GM18951 (cell line): ENCODE measurements around the gene TBC1D20.

Source experiments
- POLR2A ChIP-seq: IDR thresholded peaks from 4 replicates; pipeline ENCODE4 v1.6.1; 2011; ENCODE audit warnings: mild to moderate bottlenecking; ENCODE audit not compliant: insufficient read length, insufficient read depth; ENCODE audit errors: extremely low read depth
- in situ Hi-C: fragments of 300-500 bp; cut with MboI; formaldehyde crosslinking; loops from one replicate; pipeline ENCODE4 v1.12.0; 2022; ENCODE audit warnings: low sequenced_read_pairs, mixed read lengths, inconsistent platforms; ENCODE audit not compliant: unreplicated experiment

The TBC1D20 gene

GRCh38 chr20:431012-431904, 31.1 kb downstream of the TBC1D20 start:
- no peak for TF ChIP-seq POLR2A
- in situ Hi-C loops = no loop called here

GRCh38 chr20:430091-430999, 32.0 kb downstream of the TBC1D20 start:
- no peak for TF ChIP-seq POLR2A
- in situ Hi-C loops = no loop called here

GRCh38 chr20:428658-429200, 33.6 kb downstream of the TBC1D20 start:
- TF ChIP-seq POLR2A = no peak
- in situ Hi-C loops = no loop called here

- TF ChIP-seq POLR2A = no peak
- in situ Hi-C loops = no loop called here
Observed at GRCh38 chr20:427849-428657, 34.3 kb downstream of the TBC1D20 start.

GRCh38 chr20:427401-427800, 34.9 kb downstream of the TBC1D20 start:
- no peak for TF ChIP-seq POLR2A
- in situ Hi-C loops = no loop called here

GRCh38 chr20:426566-426965, 35.8 kb downstream of the TBC1D20 start:
- no peak for TF ChIP-seq POLR2A
- in situ Hi-C loops = no loop called here

- no peak for TF ChIP-seq POLR2A
- in situ Hi-C loops = no loop called here
Observed at GRCh38 chr20:421685-422250, 40.6 kb downstream of the TBC1D20 start.

GRCh38 chr20:420721-421574, 41.4 kb downstream of the TBC1D20 start:
- no peak for TF ChIP-seq POLR2A
- in situ Hi-C loops = no loop called here

- in situ Hi-C loops = no loop called here
- TF ChIP-seq POLR2A = no peak
Observed at GRCh38 chr20:420166-420620, 42.1 kb downstream of the TBC1D20 start.

GRCh38 chr20:419556-420165, 42.7 kb downstream of the TBC1D20 start:
- no peak for TF ChIP-seq POLR2A
- in situ Hi-C loops = no loop called here

GRCh38 chr20:418858-419365, 43.4 kb downstream of the TBC1D20 start:
- no peak for TF ChIP-seq POLR2A
- in situ Hi-C loops = no loop called here

GRCh38 chr20:417801-418342, 44.5 kb downstream of the TBC1D20 start:
- in situ Hi-C loops = no loop called here
- TF ChIP-seq POLR2A = no peak
